NCI-H2171 (cell line): ENCODE data around the gene C1GALT1C1.

Source experiments
- DNase-seq: peaks from one replicate; lab custom pipeline; 2025; lab: John Stamatoyannopoulos, UW

C1GALT1C1 gene

DNA sequence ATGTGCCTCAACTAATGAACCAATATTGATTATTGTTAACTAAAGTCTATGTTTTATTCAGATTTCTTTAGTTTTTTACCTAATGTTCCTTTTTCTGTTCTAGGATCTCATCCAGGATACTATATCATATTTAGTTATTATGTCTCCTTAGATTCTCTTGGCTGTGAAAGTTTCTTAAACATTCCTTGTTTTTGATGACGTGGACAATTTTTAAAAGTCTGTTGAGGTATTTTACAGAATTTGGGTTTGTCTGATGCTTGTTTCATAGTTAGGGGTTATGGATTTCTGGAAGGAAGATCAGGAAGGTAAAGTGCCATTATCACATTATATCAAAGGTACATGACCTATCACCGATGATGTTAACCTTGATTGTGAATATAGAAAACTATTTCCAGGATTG is 44.2 kb downstream of the C1GALT1C1 start:
- DNase-seq, result no peak
